WI38 (cell line): Measurements from ENCODE around the gene SYVN1.

Source experiments
- H3K4me3 ChIP-seq: 2 replicates; pipeline ENCODE4 v1.5.1; 2011; ENCODE audit warnings: low read depth, mild to moderate bottlenecking, control low read depth, low read length
- CTCF ChIP-seq: IDR thresholded peaks from 2 replicates; pipeline ENCODE4 v1.5.1; 2012; ENCODE audit warnings: low read depth, mild to moderate bottlenecking, control low read depth, low read length

Gene SYVN1

GRCh38 chr11:65128182-65129145 is 5.9 kb downstream of the SYVN1 start:
- no peak for TF ChIP-seq CTCF
- no peak overlapping the region for H3K4me3 ChIP-seq

GRCh38 chr11:65127473-65128181 is 6.7 kb downstream of the SYVN1 start:
- TF ChIP-seq CTCF: no peak
- no peak overlapping the region for H3K4me3 ChIP-seq

- H3K4me3 ChIP-seq: no peak overlapping the region
- no peak for TF ChIP-seq CTCF
Observed at GRCh38 chr11:65126624-65127274, 7.6 kb downstream of the SYVN1 start.

DNA sequence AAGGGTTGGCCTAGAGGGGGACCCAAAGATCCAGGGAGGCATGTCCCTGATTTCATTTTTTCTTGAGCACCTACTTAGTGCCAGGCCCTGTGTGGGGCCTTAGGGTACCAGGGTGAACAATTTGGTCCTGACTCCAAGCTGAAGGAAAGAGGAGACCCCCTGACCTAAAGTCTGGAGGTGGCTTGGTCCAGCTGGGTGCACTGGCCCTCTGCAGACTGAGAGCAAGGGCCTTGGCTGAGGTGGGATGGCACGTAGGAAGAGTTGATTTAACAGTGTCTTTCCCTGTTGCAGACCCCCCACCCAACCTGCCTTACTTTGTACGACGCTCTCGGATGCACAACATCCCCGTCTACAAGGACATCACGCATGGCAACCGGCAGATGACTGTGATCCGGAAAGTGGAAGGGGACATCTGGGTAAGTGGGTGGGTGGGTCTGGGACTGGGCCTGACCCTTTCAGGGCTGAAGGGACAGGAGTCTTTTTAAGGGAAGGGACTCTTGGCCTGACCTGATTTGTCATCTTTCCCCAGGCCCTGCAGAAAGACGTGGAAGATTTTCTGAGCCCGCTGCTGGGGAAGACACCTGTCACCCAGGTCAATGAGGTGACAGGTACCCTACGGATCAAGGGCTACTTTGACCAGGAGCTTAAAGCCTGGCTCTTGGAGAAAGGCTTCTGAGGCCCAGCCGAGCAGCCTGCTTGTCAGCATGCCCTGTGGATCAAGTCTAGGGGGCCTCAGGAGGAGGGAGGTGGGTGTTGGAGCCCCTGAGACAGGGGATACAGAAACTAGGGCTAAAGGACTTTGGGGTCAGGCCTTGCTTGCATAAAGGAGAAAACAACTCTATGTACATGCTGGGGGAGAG is 8.9 kb downstream of the SYVN1 start:
- H3K4me3 ChIP-seq: no peak overlapping the region
- no peak for TF ChIP-seq CTCF

DNA sequence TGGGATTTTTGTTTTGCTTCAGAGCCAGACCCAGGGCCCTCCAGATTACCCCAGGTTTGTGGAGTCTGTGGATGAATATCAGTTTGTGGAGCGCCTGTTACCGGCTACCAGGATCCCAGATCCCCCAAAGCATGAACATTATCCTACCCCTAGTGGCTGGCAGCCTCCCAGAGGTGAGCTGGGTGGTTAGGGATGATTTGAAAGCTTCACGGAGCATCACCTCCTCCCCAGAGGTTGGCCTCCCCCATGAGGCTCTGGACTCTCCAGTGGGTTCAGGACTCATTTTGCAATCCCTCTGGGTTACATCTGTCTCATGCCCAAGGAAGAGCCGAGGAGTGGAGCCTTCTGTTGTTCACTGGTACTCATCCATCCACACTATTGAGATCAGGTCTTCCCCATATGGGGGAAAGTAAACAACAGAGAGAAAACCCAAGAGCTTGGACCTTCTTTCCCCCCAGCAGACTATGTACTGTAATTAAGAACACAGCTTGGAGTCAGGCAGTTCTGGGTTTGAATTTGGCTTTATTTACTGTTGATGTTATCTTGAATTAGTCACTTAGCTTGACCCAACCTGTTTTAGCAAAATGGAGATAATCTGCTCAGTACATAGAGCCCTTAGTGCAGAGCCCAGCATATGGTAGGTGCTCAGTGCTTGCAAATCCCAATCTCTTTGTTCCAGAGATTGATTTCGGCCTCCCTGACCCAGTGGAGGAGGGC is 9.7 kb downstream of the SYVN1 start:
- TF ChIP-seq CTCF: no peak
- no peak overlapping the region for H3K4me3 ChIP-seq

DNA sequence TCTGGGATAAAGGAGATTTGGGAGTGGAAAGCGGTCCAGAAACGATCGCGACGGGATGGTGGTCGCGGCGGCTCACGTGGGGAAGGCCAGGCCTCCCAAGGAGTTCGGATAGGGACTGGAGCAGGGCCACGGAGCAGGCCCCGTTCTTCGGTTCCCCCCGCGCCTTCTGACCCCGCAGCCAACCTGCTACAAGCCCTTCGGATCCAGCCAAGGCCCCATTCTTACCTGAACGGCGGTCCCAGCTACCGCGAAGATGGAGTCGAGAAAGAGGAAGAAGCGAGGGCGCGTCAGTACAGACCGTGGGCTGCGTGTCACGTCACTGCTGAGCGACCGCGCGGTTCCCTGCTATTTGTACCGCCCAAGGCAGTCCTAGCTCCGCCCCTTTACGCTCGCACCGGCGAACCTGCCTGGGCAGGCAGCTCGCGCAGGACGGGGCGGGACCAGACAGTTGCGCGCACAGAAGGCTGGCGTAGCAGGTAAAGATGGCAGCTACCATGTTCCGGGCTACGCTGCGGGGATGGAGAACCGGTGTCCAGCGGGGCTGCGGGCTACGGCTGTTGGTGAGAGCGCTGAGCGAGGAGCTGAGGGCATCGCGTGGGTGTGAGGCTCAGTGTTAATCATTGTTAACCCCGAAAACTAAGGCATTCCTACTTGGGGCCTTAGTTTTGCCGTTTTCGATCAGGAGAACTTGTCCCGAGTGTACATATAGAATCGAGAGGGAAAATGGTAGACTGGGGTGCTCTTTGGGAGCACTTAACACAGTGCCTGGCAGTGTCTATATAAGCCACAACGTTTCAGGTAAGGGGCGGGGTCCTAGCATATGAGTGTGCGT is 12.2 kb downstream of the SYVN1 start, which contains the start of the genes FAU and MRPL49:
Gene FAU (minus strand): TSS at position 270 of the 832 bp plus-strand sequence. CDS start 321 bp downstream, outside the sequence.
Gene MRPL49 (plus strand): TSS at position 457 of the 832 bp plus-strand sequence. CDS start 26 bp downstream, at position 483.
- no peak for TF ChIP-seq CTCF
- H3K4me3 ChIP-seq: peak within 1 kb of the TSS; percentile 79
